ENCODE data around the gene NT5C3B.

DNA sequence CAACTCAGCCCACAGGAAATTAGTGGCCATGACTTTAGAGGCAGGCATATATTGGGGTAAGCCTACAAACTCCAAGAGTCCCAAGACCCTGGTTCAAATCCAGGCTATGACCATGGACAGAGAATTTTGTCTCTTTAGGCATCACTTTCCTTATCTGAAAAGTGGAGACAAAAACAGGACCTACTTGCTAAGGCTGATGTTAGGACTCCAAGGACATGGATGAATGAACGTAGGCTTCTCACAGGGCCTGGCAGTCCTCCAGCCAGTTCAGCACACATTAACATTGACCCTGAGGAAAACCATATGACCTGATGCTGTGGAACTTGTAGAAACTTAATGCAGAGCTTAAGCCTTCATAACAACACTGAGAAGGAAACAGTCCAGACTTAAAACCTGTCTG lies 21.8 kb downstream of the NT5C3B start:
- TF ChIP-seq EZH2 (IDR thresholded peaks at IDR 0.05; ENCODE audit: insufficient read depth, poor library complexity, severe bottlenecking) = no peak
- no peak for TF ChIP-seq EZH2phosphoT487 (IDR thresholded peaks at IDR 0.05; ENCODE audit: insufficient read depth, low read depth)

Measured in GM23248 (cell line).